ENCODE results near the gene ADD3. TPM values are rescaled to one million over a fixed set of nuclear protein-coding genes. Genes with fewer than 3 reads are reported as not detected.

ADD3 gene
- total RNA-seq, 1 donor from 2014 or later = 57.4 TPM

DNA sequence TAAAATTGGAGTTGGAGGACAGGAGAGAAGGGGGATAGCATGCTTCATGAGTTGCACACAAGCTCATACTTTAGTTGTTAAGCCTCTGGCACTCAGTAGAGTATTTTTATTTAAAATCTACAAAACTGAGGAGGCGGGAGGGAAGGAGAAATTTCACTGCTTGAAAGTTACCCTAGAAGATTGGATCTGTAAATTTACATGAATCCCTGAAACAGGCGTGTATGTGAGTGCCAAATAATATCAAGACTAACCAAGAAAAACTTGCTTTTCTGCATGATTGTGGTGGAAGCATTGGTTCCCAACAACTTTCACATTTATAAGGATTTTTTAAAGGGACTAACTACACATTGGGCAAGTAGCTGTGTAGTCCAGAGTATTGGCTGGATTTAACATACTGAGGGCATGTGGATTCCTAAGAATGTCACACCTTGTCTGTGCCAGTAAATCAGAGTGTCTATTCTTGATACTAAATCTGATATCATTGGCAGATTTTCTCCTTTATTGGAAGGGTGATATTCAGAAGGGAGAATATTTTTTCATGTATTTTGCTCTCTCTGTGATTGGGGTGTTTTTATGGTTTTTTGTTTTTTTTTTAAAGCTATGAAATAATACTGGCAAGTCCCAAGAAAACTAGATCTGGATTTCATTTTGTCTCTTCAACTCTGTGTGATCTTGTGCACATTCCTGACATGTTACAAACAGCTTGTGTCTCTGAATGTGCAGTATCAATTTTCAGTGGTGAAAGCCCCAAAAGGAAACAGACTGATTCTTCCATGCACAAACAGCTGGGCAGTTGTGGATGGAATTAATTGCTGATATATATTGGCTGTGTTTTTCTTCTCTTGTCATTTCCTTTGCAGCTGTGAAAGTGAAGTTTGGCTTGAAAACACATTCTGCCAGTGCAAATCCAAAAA lies 67.2 kb downstream of the ADD3 start:
- peaks cover 56% of the 10 kb centered on the region for H3K4me1 ChIP-seq
- H3K27ac ChIP-seq = peak overlapping the region; percentile 75
- DNase-seq = no peak
- H3K27me3 ChIP-seq = no peaks in the 10 kb centered on the region
- TF ChIP-seq, protein P1, sequence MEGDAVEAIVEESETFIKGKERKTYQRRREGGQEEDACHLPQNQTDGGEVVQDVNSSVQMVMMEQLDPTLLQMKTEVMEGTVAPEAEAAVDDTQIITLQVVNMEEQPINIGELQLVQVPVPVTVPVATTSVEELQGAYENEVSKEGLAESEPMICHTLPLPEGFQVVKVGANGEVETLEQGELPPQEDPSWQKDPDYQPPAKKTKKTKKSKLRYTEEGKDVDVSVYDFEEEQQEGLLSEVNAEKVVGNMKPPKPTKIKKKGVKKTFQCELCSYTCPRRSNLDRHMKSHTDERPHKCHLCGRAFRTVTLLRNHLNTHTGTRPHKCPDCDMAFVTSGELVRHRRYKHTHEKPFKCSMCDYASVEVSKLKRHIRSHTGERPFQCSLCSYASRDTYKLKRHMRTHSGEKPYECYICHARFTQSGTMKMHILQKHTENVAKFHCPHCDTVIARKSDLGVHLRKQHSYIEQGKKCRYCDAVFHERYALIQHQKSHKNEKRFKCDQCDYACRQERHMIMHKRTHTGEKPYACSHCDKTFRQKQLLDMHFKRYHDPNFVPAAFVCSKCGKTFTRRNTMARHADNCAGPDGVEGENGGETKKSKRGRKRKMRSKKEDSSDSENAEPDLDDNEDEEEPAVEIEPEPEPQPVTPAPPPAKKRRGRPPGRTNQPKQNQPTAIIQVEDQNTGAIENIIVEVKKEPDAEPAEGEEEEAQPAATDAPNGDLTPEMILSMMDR (IDR thresholded peaks at IDR 0.05) = no peak
- ATAC-seq = no peak
- H3K4me3 ChIP-seq = no peak overlapping the region
- H3K36me3 ChIP-seq = no peaks in the 10 kb centered on the region
- intact Hi-C loops (cut with DNase I) = no loop called here
- no peaks in the 10 kb centered on the region for H3K9me3 ChIP-seq

DNA sequence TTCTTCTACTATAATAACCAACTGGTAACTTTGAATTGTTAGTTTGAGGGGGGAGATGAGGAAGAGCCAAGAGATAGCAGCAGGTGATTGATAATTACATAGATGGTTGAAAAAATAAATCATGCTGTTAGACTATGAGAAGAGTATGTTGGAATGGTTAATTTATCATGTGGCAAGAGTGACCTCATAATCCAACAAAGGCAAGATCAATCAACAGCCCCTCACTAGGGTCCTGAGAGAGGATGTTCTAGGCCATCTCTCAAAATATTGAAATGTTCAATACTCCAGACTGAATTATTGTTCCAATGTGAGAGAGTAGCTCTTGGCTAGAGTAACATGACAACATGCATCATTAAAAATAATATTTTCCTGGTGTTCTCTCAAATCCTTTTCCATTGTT lies 67.9 kb downstream of the ADD3 start:
- no peaks in the 10 kb centered on the region for H3K9me3 ChIP-seq
- ATAC-seq = no peak
- H3K36me3 ChIP-seq = no peaks in the 10 kb centered on the region
- no peak overlapping the region for H3K4me3 ChIP-seq
- TF ChIP-seq, protein P1 (IDR thresholded peaks at IDR 0.05) = no peak
- intact Hi-C loops (cut with DNase I) = no loop called here
- no peaks in the 10 kb centered on the region for H3K27me3 ChIP-seq
- H3K4me1 ChIP-seq = peaks cover 53% of the 10 kb centered on the region
- DNase-seq = no peak
- peak overlapping the region; percentile 75 for H3K27ac ChIP-seq

DNA sequence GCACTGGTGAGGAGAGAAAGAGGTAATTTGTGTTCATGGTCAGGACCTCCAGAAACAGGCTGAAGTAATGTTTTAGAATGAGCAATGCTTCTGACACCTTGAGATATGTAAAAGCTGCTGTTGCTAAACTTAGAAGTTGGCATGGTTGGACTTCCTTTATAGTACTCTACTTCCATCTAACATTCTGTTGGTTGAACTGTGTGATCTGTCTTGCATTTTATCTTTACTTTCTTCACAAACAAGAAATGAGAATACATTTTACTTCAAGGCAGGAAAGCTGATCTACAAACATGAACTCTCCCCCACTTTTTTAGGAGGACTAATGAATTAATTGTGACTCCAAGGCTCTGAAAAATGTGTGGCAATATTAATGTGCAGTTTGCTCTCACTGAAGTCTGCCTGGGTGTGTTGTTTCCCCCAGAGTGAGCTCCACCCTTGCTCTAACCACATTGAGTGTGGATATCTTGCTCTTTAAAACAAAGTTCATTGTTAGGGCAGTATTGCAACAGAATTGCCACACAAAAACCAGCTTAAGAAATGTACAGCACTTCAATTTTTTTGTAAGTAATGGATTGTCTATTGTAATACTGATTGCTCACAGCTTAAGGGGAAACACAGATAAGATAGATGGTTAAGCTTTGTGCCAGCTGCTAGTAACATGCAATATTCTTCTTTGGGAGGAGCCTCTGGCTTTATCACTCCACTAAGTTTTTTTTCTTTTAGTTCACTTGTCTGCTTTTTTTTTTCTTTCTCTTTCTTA lies 69.0 kb downstream of the ADD3 start:
- peaks cover 61% of the 10 kb centered on the region for H3K4me1 ChIP-seq
- H3K4me3 ChIP-seq = peak overlapping the region; percentile 23
- no peaks in the 10 kb centered on the region for H3K9me3 ChIP-seq
- intact Hi-C loops (cut with DNase I) = no loop called here
- peak overlapping the region; percentile 75 for H3K27ac ChIP-seq
- no peaks in the 10 kb centered on the region for H3K27me3 ChIP-seq
- no peaks in the 10 kb centered on the region for H3K36me3 ChIP-seq
- TF ChIP-seq, protein P1 (IDR thresholded peaks at IDR 0.05) = no peak
- ATAC-seq (peak; percentile 94), DNase-seq (no peak)

DNA sequence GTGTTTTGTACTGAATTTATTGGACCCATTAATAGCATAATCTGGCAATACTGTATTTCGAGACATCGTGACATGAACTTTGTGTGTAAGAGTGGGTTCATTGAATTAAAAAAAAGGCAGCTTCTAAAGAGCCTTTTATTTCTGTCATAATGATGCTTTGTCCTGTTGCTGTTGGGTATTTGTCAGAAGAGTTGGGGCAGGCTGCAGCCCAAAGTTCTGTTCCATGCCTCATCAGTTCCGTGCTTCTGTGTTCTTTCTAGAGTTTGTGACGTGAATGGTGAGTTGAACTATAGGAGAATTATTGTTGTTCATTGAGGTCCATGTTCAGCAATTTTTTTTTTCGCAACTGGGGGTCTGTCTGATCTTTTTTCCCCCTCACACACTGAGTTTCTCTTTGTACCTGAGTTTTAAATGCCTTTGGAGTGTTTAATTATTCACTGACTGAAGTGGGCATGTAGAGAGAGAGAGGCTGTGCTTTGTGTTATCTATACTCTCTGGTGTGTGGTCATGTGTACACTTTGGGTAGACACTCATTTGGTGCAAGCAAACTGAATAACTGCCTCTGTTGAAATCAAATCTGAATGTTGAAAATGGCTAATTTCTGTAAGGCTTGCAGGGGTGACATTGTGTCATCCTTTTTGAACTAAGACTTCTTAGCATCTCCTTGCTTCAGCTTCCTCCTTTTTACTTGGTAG lies 69.8 kb downstream of the ADD3 start:
- intact Hi-C loops (cut with DNase I) = no loop called here
- peak; percentile 52 for ATAC-seq

DNA sequence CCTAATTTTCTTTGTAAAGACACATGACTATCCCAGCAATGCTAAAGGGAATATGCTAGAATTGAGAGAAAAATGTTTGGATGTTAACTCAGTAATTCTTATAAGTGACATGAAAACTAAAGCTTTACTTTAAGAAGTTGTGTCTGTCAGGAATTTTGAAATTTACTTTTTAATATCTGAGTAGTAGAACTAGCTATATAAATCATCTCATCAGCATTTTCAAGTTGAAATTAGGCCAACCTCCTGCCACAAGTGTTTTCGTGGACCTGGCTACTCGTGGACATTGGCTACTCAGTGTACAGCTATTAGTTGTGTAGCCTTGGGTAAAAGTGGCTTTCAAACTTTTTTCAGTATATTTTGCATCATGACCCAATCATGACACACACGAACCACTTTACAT lies 70.5 kb downstream of the ADD3 start:
- Histone ChIP-seq H3K4me3 (no peak overlapping the region), H3K27ac (peak overlapping the region; percentile 75), H3K4me1 (peaks cover 72% of the 10 kb centered on the region), H3K9me3 (no peaks in the 10 kb centered on the region), H3K36me3 (no peaks in the 10 kb centered on the region), H3K27me3 (no peaks in the 10 kb centered on the region)
- TF ChIP-seq, protein P1 (IDR thresholded peaks at IDR 0.05) = no peak
- no peak for ATAC-seq
- intact Hi-C loops (cut with DNase I) = no loop called here
- no peak for DNase-seq

More for the DNA sequence above, 69.8 kb downstream of the ADD3 start:
- no peaks in the 10 kb centered on the region for H3K36me3 ChIP-seq
- H3K27me3 ChIP-seq = no peaks in the 10 kb centered on the region
- H3K27ac ChIP-seq = peak overlapping the region; percentile 75
- TF ChIP-seq, protein P1 (IDR thresholded peaks at IDR 0.05) = no peak
- peaks cover 64% of the 10 kb centered on the region for H3K4me1 ChIP-seq
- peak overlapping the region; percentile 23 for H3K4me3 ChIP-seq
- no peaks in the 10 kb centered on the region for H3K9me3 ChIP-seq
- no peak for DNase-seq
